Neutrophil (primary cell): ENCODE results near the gene EIF5A2.

Experiments
- H3K27ac ChIP-seq: fragments of 200-600 bp; sonication (generic); 2 replicates; pipeline ENCODE4 v1.5.1; 2016; ENCODE audit warnings: mild to moderate bottlenecking, moderate library complexity
- H3K27me3 ChIP-seq: fragments of 200-600 bp; sonication (generic); 2 replicates; pipeline ENCODE4 v1.6.0; 2016; ENCODE audit warnings: mild to moderate bottlenecking
- H3K36me3 ChIP-seq: fragments of 200-600 bp; sonication (generic); 2 replicates; pipeline ENCODE4 v1.5.1; 2017
- H3K4me1 ChIP-seq, 2 experiments: fragments of 200-600 bp in 1 of 2; sonication (generic) in 1 of 2; 1 replicate in 1 of 2; 2 replicates in 1 of 2; pipeline versions ENCODE4 v1.5.1 to v1.6.1; 2013 to 2016; ENCODE audit warnings: low read depth in 1 of 2, low read length in 1 of 2, mild to moderate bottlenecking in 1 of 2, moderate library complexity in 1 of 2; ENCODE audit not compliant: control insufficient read depth in 1 of 2, insufficient read depth in 1 of 2
- H3K4me3 ChIP-seq, 2 experiments: fragments of 200-600 bp in 1 of 2; sonication (generic) in 1 of 2; 1 replicate in 1 of 2; 2 replicates in 1 of 2; pipeline ENCODE4 v1.5.1; 2013 to 2016; ENCODE audit warnings: low read depth in 1 of 2, low read length in 1 of 2, mild to moderate bottlenecking in 1 of 2, moderate library complexity in 1 of 2
- H3K9me3 ChIP-seq: fragments of 200-600 bp; sonication (generic); 2 replicates; pipeline ENCODE4 v1.5.1; 2016
- CTCF ChIP-seq: fragments of 200-600 bp; sonication (generic); IDR thresholded peaks from 2 replicates; pipeline ENCODE4 v1.5.1; 2016; ENCODE audit warnings: antibody characterized with exemption

The EIF5A2 gene

GRCh38 chr3:170908235-170909116 is at the start of gene EIF5A2:
Gene EIF5A2, minus strand, starts transcription at chr3:170908637. Its CDS starts 831 bp downstream, at chr3:170907806.
- Histone ChIP-seq H3K4me3 (peak within 1 kb of the TSS; percentile 65 to 69), H3K36me3 (no peaks in the 10 kb centered on the region), H3K27me3 (peaks cover 69% of the 10 kb centered on the region), H3K27ac (no peak within 1 kb of the TSS), H3K4me1 (peaks cover 9 to 16% of the 10 kb centered on the region in 2 experiments), H3K9me3 (no peaks in the 10 kb centered on the region)
- no peak for TF ChIP-seq CTCF

- no peaks in the 10 kb centered on the region for H3K4me1 ChIP-seq
- no peaks in the 10 kb centered on the region for H3K36me3 ChIP-seq
- no peak for TF ChIP-seq CTCF
- no peaks in the 10 kb centered on the region for H3K27me3 ChIP-seq
- no peak overlapping the region for H3K27ac ChIP-seq
- H3K4me3 ChIP-seq: no peak overlapping the region
- no peaks in the 10 kb centered on the region for H3K9me3 ChIP-seq
Measured at GRCh38 chr3:170956647-170957046, 48.2 kb upstream of the EIF5A2 start.

- H3K4me1 ChIP-seq: no peaks in the 10 kb centered on the region
- H3K9me3 ChIP-seq: no peaks in the 10 kb centered on the region
- no peak overlapping the region for H3K4me3 ChIP-seq
- no peaks in the 10 kb centered on the region for H3K27me3 ChIP-seq
- no peaks in the 10 kb centered on the region for H3K36me3 ChIP-seq
- TF ChIP-seq CTCF: no peak
- H3K27ac ChIP-seq: no peak overlapping the region
Measured at GRCh38 chr3:170953736-170954135, 45.3 kb upstream of the EIF5A2 start.

- no peak overlapping the region for H3K4me3 ChIP-seq
- TF ChIP-seq CTCF: no peak
- H3K4me1 ChIP-seq: no peaks in the 10 kb centered on the region
- no peaks in the 10 kb centered on the region for H3K36me3 ChIP-seq
- H3K9me3 ChIP-seq: no peaks in the 10 kb centered on the region
- no peaks in the 10 kb centered on the region for H3K27me3 ChIP-seq
- H3K27ac ChIP-seq: no peak overlapping the region
Measured at GRCh38 chr3:170953229-170953628, 44.8 kb upstream of the EIF5A2 start.

- no peak for TF ChIP-seq CTCF
- Histone ChIP-seq H3K36me3 (no peaks in the 10 kb centered on the region), H3K27ac (no peak overlapping the region), H3K4me1 (no peaks in the 10 kb centered on the region), H3K9me3 (no peaks in the 10 kb centered on the region), H3K27me3 (no peaks in the 10 kb centered on the region), H3K4me3 (no peak overlapping the region)
Measured at GRCh38 chr3:170949211-170949610, 40.8 kb upstream of the EIF5A2 start.
